Effector memory CD4-positive, alpha-beta T cell (primary cell): ENCODE results near the gene CLIC6.

Experiments used
- DNase-seq, 3 donors: peaks; one replicate each; pipeline ENCODE4 v3.0.0-alpha.2; 2020
- H3K27ac ChIP-seq: 2 replicates; pipeline ENCODE4 v1.7.0; 2013; ENCODE audit warnings: mild to moderate bottlenecking, low read length, moderate library complexity; ENCODE audit not compliant: insufficient read depth, poor library complexity, severe bottlenecking
- H3K27me3 ChIP-seq: replicated peaks from 2 replicates; pipeline ENCODE4 v1.7.0; 2013; ENCODE audit warnings: mild to moderate bottlenecking, low read length; ENCODE audit not compliant: insufficient read depth, control insufficient read depth, poor library complexity, severe bottlenecking
- H3K36me3 ChIP-seq: 2 replicates; pipeline ENCODE4 v1.7.0; 2013; ENCODE audit warnings: mild to moderate bottlenecking, low read length, moderate library complexity; ENCODE audit not compliant: control insufficient read depth, insufficient read depth
- H3K4me1 ChIP-seq: 2 replicates; pipeline ENCODE4 v1.7.0; 2013; ENCODE audit warnings: low read length, mild to moderate bottlenecking; ENCODE audit not compliant: control insufficient read depth, insufficient read depth, poor library complexity, severe bottlenecking
- H3K4me3 ChIP-seq: 2 replicates; pipeline ENCODE4 v1.7.0; 2013; ENCODE audit warnings: low read length, low read depth, mild to moderate bottlenecking; ENCODE audit not compliant: insufficient read depth, poor library complexity, severe bottlenecking
- H3K9me3 ChIP-seq: 2 replicates; pipeline ENCODE4 v1.7.0; 2013; ENCODE audit warnings: mild to moderate bottlenecking, low read length, moderate library complexity; ENCODE audit not compliant: control insufficient read depth

The CLIC6 gene

GRCh38 chr21:34700605-34701004, 31.8 kb downstream of the CLIC6 start:
- no peak for DNase-seq
- Histone ChIP-seq H3K27me3 (no peaks in the 10 kb centered on the region), H3K27ac (no peak overlapping the region), H3K4me3 (no peak overlapping the region), H3K36me3 (no peaks in the 10 kb centered on the region), H3K4me1 (no peaks in the 10 kb centered on the region), H3K9me3 (no peaks in the 10 kb centered on the region)

GRCh38 chr21:34701726-34702125, 32.9 kb downstream of the CLIC6 start:
- H3K27ac ChIP-seq: no peak overlapping the region
- no peak for DNase-seq
- H3K9me3 ChIP-seq: no peaks in the 10 kb centered on the region
- no peaks in the 10 kb centered on the region for H3K27me3 ChIP-seq
- no peaks in the 10 kb centered on the region for H3K4me1 ChIP-seq
- H3K36me3 ChIP-seq: no peaks in the 10 kb centered on the region
- no peak overlapping the region for H3K4me3 ChIP-seq

DNA sequence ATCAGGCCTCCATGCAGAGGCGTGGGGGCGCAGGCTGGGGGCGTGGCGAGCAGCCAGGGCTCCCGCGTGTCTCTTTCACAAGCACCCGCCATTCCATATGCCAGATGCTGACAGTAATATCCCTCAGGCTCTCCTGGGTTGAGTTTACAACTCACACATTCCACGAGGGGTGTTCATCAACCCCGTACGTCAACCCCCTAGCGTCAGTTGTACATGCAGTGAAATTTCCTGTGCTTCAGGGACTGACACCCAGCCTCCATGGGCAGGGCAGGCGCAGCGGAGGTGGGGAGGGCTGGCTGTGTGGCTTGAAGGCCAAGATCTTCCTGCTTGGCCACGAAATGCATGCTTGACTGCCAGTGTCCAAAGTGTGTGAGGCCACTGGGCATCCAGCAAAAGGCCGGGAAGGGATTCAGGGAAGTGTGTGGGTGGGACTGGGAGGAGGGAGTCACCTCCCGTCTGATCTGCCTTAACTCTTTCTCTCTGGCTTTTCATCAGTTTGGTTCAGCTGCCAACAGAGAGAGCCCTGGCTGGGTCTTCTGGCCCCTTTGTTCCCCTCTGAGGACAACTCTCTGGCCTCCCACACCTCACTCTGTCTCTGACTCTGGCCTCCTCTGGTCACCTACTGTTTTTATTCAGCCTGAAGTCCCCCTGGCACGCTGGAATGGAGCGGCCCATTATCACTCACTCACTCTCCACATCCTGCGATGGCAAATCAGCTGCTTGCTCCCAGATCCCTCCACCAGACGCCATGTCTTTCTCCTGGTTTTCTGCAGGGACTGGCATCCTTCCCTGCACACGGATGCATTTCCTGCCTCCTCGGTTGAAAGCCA, 33.8 kb downstream of the CLIC6 start:
- Histone ChIP-seq H3K4me3 (no peak overlapping the region), H3K9me3 (no peaks in the 10 kb centered on the region), H3K4me1 (peaks cover 3% of the 10 kb centered on the region), H3K36me3 (no peaks in the 10 kb centered on the region), H3K27ac (no peak overlapping the region), H3K27me3 (no peaks in the 10 kb centered on the region)
- no peak for DNase-seq

GRCh38 chr21:34703571-34703970, 34.8 kb downstream of the CLIC6 start:
- Histone ChIP-seq H3K9me3 (no peaks in the 10 kb centered on the region), H3K4me1 (peaks cover 10% of the 10 kb centered on the region), H3K27ac (no peak overlapping the region), H3K27me3 (no peaks in the 10 kb centered on the region), H3K4me3 (no peak overlapping the region), H3K36me3 (no peaks in the 10 kb centered on the region)
- no peak for DNase-seq

DNA sequence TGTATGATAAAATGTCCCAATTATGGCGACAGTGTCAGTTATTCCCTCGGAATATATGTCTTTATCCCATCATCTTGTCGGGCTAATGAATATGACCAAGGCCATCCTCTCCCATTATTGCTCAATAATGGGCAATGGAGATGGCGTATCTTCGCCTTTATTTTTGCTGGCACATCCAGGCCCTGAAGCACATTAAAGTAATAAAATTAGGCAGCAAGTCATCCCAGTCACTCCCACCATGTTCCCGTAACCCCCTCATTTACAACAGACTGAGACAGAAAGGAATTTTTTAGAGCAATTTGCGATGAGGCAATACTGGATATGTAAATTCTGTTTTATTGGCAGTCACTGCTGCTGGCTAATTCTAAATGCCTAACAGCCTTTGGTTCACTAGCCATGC, 35.3 kb downstream of the CLIC6 start:
- H3K4me1 ChIP-seq: peaks cover 10% of the 10 kb centered on the region
- H3K27me3 ChIP-seq: no peaks in the 10 kb centered on the region
- no peaks in the 10 kb centered on the region for H3K9me3 ChIP-seq
- H3K27ac ChIP-seq: no peak overlapping the region
- no peak overlapping the region for H3K4me3 ChIP-seq
- no peak for DNase-seq
- no peaks in the 10 kb centered on the region for H3K36me3 ChIP-seq

DNA sequence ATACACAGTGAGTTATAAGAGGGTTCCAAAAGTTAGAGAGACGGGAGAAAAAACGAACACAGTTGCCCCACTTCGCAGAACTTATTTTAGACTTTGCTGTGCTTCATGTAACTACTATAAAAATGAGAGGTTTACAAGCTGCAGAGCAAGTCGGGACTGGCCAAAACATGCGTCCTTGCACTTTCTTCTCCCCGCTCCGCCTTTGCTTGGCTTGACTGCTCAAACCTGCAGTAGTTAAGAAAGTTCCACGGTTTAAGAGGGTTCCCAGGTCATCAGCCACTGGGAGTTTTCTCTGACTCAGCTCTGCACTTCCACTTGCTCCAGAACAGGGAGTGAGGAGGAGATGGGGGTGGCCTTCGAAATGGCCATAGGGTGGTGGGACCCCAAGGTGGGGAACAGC, 36.2 kb downstream of the CLIC6 start:
- no peaks in the 10 kb centered on the region for H3K27me3 ChIP-seq
- no peak overlapping the region for H3K4me3 ChIP-seq
- no peaks in the 10 kb centered on the region for H3K9me3 ChIP-seq
- H3K36me3 ChIP-seq: no peaks in the 10 kb centered on the region
- no peak for DNase-seq
- H3K4me1 ChIP-seq: peaks cover 10% of the 10 kb centered on the region
- no peak overlapping the region for H3K27ac ChIP-seq

- no peak overlapping the region for H3K27ac ChIP-seq
- H3K27me3 ChIP-seq: no peaks in the 10 kb centered on the region
- no peak overlapping the region for H3K4me3 ChIP-seq
- H3K4me1 ChIP-seq: peaks cover 10% of the 10 kb centered on the region
- H3K9me3 ChIP-seq: no peaks in the 10 kb centered on the region
- no peak for DNase-seq
- H3K36me3 ChIP-seq: no peaks in the 10 kb centered on the region
Measured at GRCh38 chr21:34706337-34706736, 37.5 kb downstream of the CLIC6 start.

DNA sequence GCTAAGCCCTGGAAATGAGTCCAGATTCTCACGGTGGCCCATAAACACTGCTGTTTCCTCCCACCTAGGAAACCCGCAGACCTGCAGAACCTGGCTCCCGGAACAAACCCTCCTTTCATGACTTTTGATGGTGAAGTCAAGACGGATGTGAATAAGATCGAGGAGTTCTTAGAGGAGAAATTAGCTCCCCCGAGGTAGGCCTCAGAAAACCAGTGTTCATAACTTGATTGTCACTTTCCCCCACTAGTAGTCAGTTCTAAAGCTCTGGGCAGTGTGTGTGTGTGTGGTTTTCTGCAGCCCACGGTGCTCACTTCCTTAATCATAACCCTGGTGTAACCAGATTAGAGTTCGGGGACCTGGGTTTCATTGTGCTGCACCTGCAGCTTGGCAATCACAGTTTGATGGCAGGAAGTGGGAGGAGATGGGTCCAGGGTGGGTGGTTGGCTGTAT, 39.1 kb downstream of the CLIC6 start:
- Histone ChIP-seq H3K27ac (no peak overlapping the region), H3K4me3 (no peak overlapping the region), H3K27me3 (no peaks in the 10 kb centered on the region), H3K4me1 (peaks cover 10% of the 10 kb centered on the region), H3K9me3 (no peaks in the 10 kb centered on the region), H3K36me3 (no peaks in the 10 kb centered on the region)
- DNase-seq: no peak

DNA sequence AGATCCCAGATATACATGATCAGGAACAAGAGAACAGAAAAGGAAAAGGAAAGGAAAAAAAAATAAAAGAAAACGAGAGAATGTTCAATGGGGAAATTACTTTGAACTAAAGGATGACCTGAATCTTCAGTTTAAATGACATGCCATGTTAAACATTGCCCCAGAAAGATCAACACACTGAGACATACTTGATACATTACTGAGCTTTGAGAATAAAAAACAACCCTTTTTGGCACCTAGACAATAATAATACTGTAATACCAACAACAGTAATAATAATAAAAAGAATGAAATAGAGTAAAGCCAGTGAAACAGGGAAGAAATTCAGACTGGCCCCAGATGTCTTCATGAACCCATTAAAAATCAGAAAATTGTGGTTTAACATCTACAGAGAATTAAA, 44.8 kb downstream of the CLIC6 start:
- no peak for DNase-seq
- H3K4me3 ChIP-seq: no peak overlapping the region

GRCh38 chr21:34715518-34715917, 46.7 kb downstream of the CLIC6 start:
- Histone ChIP-seq H3K27me3 (no peaks in the 10 kb centered on the region), H3K9me3 (no peaks in the 10 kb centered on the region), H3K27ac (no peak overlapping the region), H3K36me3 (no peaks in the 10 kb centered on the region), H3K4me1 (no peaks in the 10 kb centered on the region), H3K4me3 (no peak overlapping the region)
- no peak for DNase-seq

More for the DNA sequence above, 44.8 kb downstream of the CLIC6 start:
- Histone ChIP-seq H3K4me1 (no peaks in the 10 kb centered on the region), H3K27me3 (no peaks in the 10 kb centered on the region), H3K27ac (no peak overlapping the region), H3K36me3 (no peaks in the 10 kb centered on the region), H3K9me3 (no peaks in the 10 kb centered on the region)
